Endodermal cell (in vitro differentiated cells): ENCODE results near the gene URB1. TPM values are rescaled to one million over a fixed set of nuclear protein-coding genes. Genes with fewer than 3 reads are reported as not detected.

Source experiments
- DNase-seq: peaks from one replicate; pipeline ENCODE4 v3.0.0-alpha.2; 2017
- H3K27ac ChIP-seq: 2 replicates; pipeline ENCODE4 v1.5.1; 2013; ENCODE audit warnings: mild to moderate bottlenecking, low read depth, low read length, moderate library complexity
- H3K27me3 ChIP-seq: 2 replicates; pipeline ENCODE4 v1.6.1; 2013; ENCODE audit warnings: mild to moderate bottlenecking, low read length, moderate library complexity; ENCODE audit not compliant: insufficient read depth, control insufficient read depth, poor library complexity, severe bottlenecking
- H3K36me3 ChIP-seq: 2 replicates; pipeline ENCODE4 v1.7.0; 2013; ENCODE audit warnings: mild to moderate bottlenecking, low read length, moderate library complexity; ENCODE audit not compliant: control insufficient read depth, insufficient read depth
- H3K4me1 ChIP-seq: one replicate; pipeline ENCODE4 v1.7.0; 2013; ENCODE audit warnings: low read length; ENCODE audit not compliant: control insufficient read depth, insufficient read depth
- H3K4me3 ChIP-seq: 2 replicates; pipeline ENCODE4 v1.5.1; 2013; ENCODE audit warnings: mild to moderate bottlenecking, low read length, moderate library complexity
- H3K9ac ChIP-seq: 2 replicates; pipeline ENCODE4 v1.6.1; 2013; ENCODE audit warnings: mild to moderate bottlenecking, low read length, moderate library complexity; ENCODE audit not compliant: poor library complexity, severe bottlenecking; ENCODE audit errors: extremely low read depth
- H3K9me3 ChIP-seq: 2 replicates; pipeline ENCODE4 v1.6.1; 2013; ENCODE audit warnings: mild to moderate bottlenecking, low read length, moderate library complexity; ENCODE audit not compliant: control insufficient read depth
- H3K27ac Mint-ChIP-seq: 2 replicates; pipeline ENCODE4 v1.8.0; 2020; ENCODE audit warnings: mixed read lengths
- H3K27me3 Mint-ChIP-seq: 2 replicates; pipeline ENCODE4 v1.8.0; 2021; ENCODE audit warnings: mild to moderate bottlenecking, mixed read lengths; ENCODE audit not compliant: insufficient read depth
- H3K36me3 Mint-ChIP-seq: 2 replicates; pipeline ENCODE4 v1.8.0; 2020; ENCODE audit warnings: low read depth, mixed read lengths
- H3K4me1 Mint-ChIP-seq: 2 replicates; pipeline ENCODE4 v1.8.0; 2020; ENCODE audit warnings: mixed read lengths
- H3K4me3 Mint-ChIP-seq: 2 replicates; pipeline ENCODE4 v1.8.0; 2020; ENCODE audit warnings: mild to moderate bottlenecking, moderate library complexity, mixed read lengths
- H3K9me3 Mint-ChIP-seq: 2 replicates; pipeline ENCODE4 v1.8.0; 2020; ENCODE audit warnings: mild to moderate bottlenecking, mixed read lengths
- CTCF ChIP-seq: fragments of 200-600 bp; sonication (generic); conservative IDR thresholded peaks from 2 replicates; pipeline ENCODE4 v1.5.0; 2021; ENCODE audit warnings: antibody characterized with exemption, mild to moderate bottlenecking
- WGBS, 2 experiments: methylation state at CpG; one replicate each; pipeline versions ENCODE4 v1.1.5 to v1.1.7; 2013; ENCODE audit warnings: missing lambda C conversion rate in 2 of 2, mixed read lengths in 1 of 2; ENCODE audit not compliant: insufficient coverage in 1 of 2, insufficient read length in 1 of 2; 5-methylcytosine and 5-hydroxymethylcytosine counted together
- total RNA-seq, 2 donors: library from RNA; stranded (reverse); fragmentation: NEBNext Ultra II Directional in 1 of 2; extraction: Animal tissue kit (Norgen Biotek cat#: 25700) in 1 of 2; gene quantifications; 2 replicates in 1 of 2; 3 replicates in 1 of 2; pipeline ENCODE4 v1.2.1, GENCODE V29; 2021

Gene URB1
- total RNA-seq, 2 donors from 2014 or later, result 9.4 to 14.0 TPM

DNA sequence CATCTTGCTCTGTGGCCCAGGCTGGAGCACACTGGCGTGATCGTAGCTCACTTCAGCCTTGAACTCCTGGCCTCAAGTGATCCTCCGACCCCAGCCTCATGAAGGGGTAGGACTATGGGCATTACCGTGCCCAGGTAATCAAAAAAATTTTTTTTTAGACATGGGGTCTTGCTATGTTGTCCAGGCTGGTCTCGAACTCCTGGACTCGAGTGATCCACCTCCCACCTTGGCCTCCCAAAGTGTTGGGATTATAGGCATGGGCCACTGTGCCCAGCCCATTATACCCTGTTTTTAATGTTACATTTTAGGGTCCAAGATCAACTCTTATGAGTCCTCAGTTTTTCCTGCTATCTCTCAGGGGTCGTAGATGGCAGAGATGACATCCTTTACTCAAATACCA is 87.8 kb downstream of the URB1 start:
- H3K9ac ChIP-seq, result no peak overlapping the region
- Mint-ChIP-seq H3K4me1 (peaks cover 8% of the 10 kb centered on the region), H3K36me3 (peaks cover 14% of the 10 kb centered on the region), H3K4me3 (no peak overlapping the region), H3K27ac (no peak overlapping the region), H3K27me3 (no peaks in the 10 kb centered on the region), H3K9me3 (no peaks in the 10 kb centered on the region)
- H3K4me1 ChIP-seq, result no peaks in the 10 kb centered on the region
- 97 to 98% methylated on average over 6 to 7 of the region's 7 CpGs for WGBS, 2 experiments
- DNase-seq, result no peak
- H3K4me3 ChIP-seq, result no peak overlapping the region
- no peaks in the 10 kb centered on the region for H3K27me3 ChIP-seq
- no peak for TF ChIP-seq CTCF
- H3K27ac ChIP-seq, result no peak overlapping the region
- peaks cover 15% of the 10 kb centered on the region for H3K36me3 ChIP-seq
- no peaks in the 10 kb centered on the region for H3K9me3 ChIP-seq

GRCh38 chr21:32303385-32303784 is 89.4 kb downstream of the URB1 start:
- Mint-ChIP-seq H3K9me3 (no peaks in the 10 kb centered on the region), H3K27ac (no peak overlapping the region), H3K36me3 (peaks cover 15% of the 10 kb centered on the region), H3K27me3 (no peaks in the 10 kb centered on the region), H3K4me1 (peaks cover 8% of the 10 kb centered on the region), H3K4me3 (no peak overlapping the region)
- no peak overlapping the region for H3K4me3 ChIP-seq
- no peak overlapping the region for H3K27ac ChIP-seq
- no peaks in the 10 kb centered on the region for H3K4me1 ChIP-seq
- H3K9me3 ChIP-seq, result no peaks in the 10 kb centered on the region
- no peak for DNase-seq
- H3K27me3 ChIP-seq, result no peaks in the 10 kb centered on the region
- H3K36me3 ChIP-seq, result peaks cover 15% of the 10 kb centered on the region
- TF ChIP-seq CTCF, result no peak
- no peak overlapping the region for H3K9ac ChIP-seq
- 88% methylated on average over 1 of the region's 1 CpG; no CpG with 5 or more reads in 1 of the 2 experiments for whole genome bisulfite sequencing, 2 experiments

DNA sequence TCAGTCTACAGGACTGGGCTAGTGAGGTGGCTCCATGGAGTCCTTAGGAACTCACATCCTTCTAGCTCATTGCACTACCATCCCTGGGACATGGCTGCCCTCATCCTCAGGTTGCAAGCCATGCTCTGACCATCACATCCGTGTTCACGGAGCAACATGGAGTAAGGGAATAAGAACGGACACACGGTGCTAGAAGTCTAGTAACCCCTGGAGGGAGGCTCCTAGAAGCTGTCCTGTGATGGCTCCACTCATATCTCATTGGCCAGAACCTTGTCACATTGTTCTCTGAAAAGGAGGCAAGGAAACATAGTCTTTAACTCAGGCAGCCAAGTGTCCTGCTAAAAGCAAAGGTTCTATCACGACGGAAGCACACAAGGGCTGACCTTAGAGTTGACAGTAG is 90.3 kb downstream of the URB1 start:
- Mint-ChIP-seq H3K27me3 (no peaks in the 10 kb centered on the region), H3K4me1 (peaks cover 8% of the 10 kb centered on the region), H3K4me3 (no peak overlapping the region), H3K27ac (no peak overlapping the region), H3K9me3 (no peaks in the 10 kb centered on the region), H3K36me3 (peaks cover 13% of the 10 kb centered on the region)
- no peak for TF ChIP-seq CTCF
- no peak for DNase-seq
- 85 to 93% methylated on average over 2 to 6 of the region's 6 CpGs for WGBS, 2 experiments
- Histone ChIP-seq H3K27me3 (no peaks in the 10 kb centered on the region), H3K4me3 (no peak overlapping the region), H3K27ac (no peak overlapping the region), H3K4me1 (no peaks in the 10 kb centered on the region), H3K9me3 (no peaks in the 10 kb centered on the region), H3K36me3 (peaks cover 15% of the 10 kb centered on the region), H3K9ac (no peak overlapping the region)
